Stimulated activated memory B cell treated with anti-CD40 and anti-IgM and Interleukin-4, amounts not matched to agents 10 μg/mL and 1 μg/mL and 100 μg/mL, for 72 hours (primary cell): Measurements from ENCODE around the gene TBC1D16.
"Not testable (repeated sequence)": the region's sequence is repeated elsewhere in the genome, so short reads cannot be mapped to it uniquely, and the experiment has no call there.

Source experiments
- ATAC-seq: fragments of 150-1000 bp; cut with Tn5 transposase; 2 replicates; pipeline ENCODE4 v1.10.0; 2021
- H3K27ac Mint-ChIP-seq: one replicate; pipeline ENCODE4 v1.8.0; 2022; ENCODE audit warnings: mild to moderate bottlenecking, mixed read lengths
- H3K27me3 Mint-ChIP-seq: one replicate; pipeline ENCODE4 v1.8.0; 2022; ENCODE audit warnings: mixed read lengths
- H3K36me3 Mint-ChIP-seq: one replicate; pipeline ENCODE4 v1.8.0; 2022; ENCODE audit warnings: mixed read lengths
- H3K4me1 Mint-ChIP-seq: one replicate; pipeline ENCODE4 v1.8.0; 2022; ENCODE audit warnings: mixed read lengths
- H3K4me3 Mint-ChIP-seq: one replicate; pipeline ENCODE4 v1.8.0; 2022; ENCODE audit warnings: mild to moderate bottlenecking, moderate library complexity, mixed read lengths
- H3K9me3 Mint-ChIP-seq: one replicate; pipeline ENCODE4 v1.8.0; 2022; ENCODE audit warnings: mixed read lengths

TBC1D16 gene

DNA sequence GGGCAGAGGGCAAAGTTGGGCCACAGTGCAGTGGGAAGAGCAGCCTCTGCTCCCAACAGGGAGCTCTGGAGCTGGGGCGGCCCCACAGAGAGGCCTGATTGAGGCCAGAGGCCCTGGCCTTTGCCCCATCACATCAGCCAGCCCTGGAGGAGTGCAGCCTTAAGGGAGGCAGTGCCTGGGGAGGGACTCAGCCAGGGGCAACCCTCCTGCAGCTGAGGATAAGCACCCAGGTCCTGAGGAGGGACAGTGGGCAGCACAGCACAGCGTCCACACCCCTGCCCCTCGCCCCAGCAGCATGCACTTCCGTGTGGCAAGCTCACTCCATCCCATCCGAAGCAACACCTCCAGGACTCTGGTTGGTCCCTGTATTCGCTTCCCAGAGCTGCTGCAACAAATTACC, 134.5 kb downstream of the TBC1D16 start:
- Mint-ChIP-seq H3K36me3 (no peaks in the 10 kb centered on the region), H3K27ac (no peak overlapping the region), H3K4me1 (peaks cover 4% of the 10 kb centered on the region), H3K27me3 (peaks cover 43% of the 10 kb centered on the region), H3K4me3 (no peak overlapping the region), H3K9me3 (peaks cover 7% of the 10 kb centered on the region)
- no peak for ATAC-seq

GRCh38 chr17:79899584-79899983, 136.1 kb downstream of the TBC1D16 start:
- Mint-ChIP-seq H3K27me3 (peaks cover 32% of the 10 kb centered on the region), H3K27ac (no peak overlapping the region), H3K36me3 (no peaks in the 10 kb centered on the region), H3K9me3 (peaks cover 7% of the 10 kb centered on the region), H3K4me3 (no peak overlapping the region), H3K4me1 (peaks cover 4% of the 10 kb centered on the region)
- no peak for ATAC-seq

GRCh38 chr17:79897243-79898063, 138.2 kb downstream of the TBC1D16 start:
- Mint-ChIP-seq H3K4me3 (no peak overlapping the region), H3K27ac (no peak overlapping the region), H3K36me3 (no peaks in the 10 kb centered on the region), H3K9me3 (peaks cover 7% of the 10 kb centered on the region), H3K4me1 (no peaks in the 10 kb centered on the region), H3K27me3 (peaks cover 21% of the 10 kb centered on the region)
- no peak for ATAC-seq

DNA sequence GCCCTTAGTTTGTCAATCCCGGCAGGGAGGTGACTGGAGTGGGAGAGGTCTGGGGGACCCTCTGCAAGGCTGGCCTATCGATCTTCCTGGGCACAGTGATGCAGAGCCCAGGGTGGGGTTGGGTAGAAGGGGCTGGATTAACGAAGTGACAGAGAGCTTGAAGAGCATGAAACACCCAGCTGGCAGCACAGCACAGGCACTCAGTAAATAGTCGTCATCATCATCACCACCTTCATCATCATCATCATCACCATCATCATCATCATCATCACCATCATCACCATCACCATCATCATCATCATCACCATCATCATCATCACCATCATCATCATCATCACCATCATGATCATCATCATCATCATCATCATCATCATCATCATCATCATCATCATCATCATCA, 142.2 kb downstream of the TBC1D16 start:
- H3K9me3 Mint-ChIP-seq, H3K4me1 Mint-ChIP-seq, ATAC-seq, H3K27ac Mint-ChIP-seq, H3K36me3 Mint-ChIP-seq, H3K4me3 Mint-ChIP-seq: not testable (repeated sequence)
- H3K27me3 Mint-ChIP-seq: peaks cover 30% of the 10 kb centered on the region

DNA sequence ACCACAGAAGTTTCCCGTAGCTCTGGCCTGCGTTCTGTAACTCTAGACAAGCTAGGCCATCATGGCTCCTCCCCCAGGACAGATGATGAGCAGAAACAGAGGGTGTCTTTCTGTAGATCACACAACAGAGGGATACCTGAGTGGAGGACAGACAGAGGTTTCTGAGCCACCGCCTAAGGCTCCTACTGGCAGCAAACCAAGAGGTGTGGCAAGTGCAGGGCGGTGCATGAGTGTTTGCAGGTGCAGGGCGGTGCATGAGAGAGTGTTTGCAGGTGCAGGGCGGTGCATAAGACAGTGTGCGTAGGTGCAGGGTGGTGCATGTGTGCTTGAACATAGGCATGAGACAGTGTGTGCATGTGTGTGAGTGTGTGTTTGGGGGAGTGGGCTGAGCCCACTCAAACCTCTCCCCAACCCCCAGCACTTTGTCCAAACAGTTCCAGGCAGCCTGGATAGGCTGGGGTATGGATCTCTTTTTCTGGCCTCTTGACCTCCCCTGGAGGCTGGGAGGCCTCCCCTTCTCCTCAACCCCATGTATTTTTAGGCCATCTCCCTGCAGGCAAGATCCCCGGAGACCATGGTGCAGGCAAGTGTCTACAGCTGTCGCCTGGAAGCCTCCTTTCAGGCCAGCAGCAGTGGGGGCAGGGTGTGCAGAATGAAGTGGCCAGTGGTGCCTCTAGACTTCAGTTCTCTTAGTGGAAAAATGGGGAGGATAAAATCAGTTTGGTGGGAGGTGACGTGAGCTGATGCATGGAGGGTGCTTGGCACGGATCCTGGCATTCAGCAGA, 143.0 kb downstream of the TBC1D16 start:
- H3K4me1 Mint-ChIP-seq: no peaks in the 10 kb centered on the region
- H3K27me3 Mint-ChIP-seq: peaks cover 33% of the 10 kb centered on the region
- H3K4me3 Mint-ChIP-seq: no peak overlapping the region
- H3K36me3 Mint-ChIP-seq: no peaks in the 10 kb centered on the region
- H3K27ac Mint-ChIP-seq: no peak overlapping the region
- no peak for ATAC-seq
- H3K9me3 Mint-ChIP-seq: no peaks in the 10 kb centered on the region

DNA sequence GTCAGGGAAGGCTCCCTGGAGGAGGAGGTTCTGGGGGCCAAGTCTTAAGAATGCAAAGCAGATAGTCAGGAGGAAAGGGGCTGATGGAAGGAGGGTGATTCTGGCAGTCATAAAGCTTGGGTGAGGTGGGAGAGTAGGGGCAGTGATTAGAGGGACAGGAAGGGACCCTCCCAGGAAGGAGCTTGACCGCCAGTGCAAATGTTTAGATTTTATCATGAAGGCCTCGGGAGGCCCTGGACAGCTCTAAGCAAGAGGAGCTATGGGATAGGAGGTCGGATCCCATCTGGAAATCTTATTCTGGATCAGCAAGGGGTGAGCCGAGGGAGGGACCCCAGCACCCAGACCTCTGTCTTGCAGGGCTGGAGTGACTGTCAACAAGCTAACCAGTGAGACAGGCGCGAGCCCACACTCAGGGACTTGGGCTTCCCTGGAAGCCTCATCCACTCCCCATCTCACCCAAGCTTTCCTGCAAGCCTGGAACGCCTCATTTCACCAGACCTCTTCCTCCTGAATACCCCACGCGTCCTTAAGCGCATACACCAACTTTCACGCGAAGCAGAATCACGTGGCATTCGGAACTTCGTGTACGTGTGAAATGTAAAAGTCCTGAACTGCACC, 144.4 kb downstream of the TBC1D16 start:
- no peak overlapping the region for H3K27ac Mint-ChIP-seq

DNA sequence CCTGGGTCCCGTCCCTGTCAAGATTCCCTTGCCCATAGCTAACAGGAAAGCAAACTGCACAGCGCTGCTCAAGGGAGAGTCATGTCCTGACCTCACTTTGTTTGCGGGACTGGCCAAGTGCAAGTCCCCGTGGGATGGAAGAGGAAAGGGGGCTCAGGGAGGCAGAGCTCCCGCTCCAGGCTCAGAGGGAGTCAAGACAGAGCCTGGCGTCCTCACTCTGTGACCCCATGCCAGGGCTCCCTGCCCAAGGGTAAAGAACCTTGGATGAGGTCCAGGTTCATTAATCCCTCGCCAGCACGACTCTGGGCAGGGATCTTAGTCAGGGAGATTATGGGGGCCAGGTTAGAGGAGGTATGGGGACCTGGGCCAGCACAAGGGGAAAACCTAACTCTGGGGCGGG, 145.0 kb downstream of the TBC1D16 start:
- no peak for ATAC-seq

More for the DNA sequence above, 144.4 kb downstream of the TBC1D16 start:
- Mint-ChIP-seq H3K4me1 (no peaks in the 10 kb centered on the region), H3K4me3 (no peak overlapping the region), H3K36me3 (no peaks in the 10 kb centered on the region), H3K9me3 (no peaks in the 10 kb centered on the region), H3K27me3 (peaks cover 48% of the 10 kb centered on the region)
- no peak for ATAC-seq

DNA sequence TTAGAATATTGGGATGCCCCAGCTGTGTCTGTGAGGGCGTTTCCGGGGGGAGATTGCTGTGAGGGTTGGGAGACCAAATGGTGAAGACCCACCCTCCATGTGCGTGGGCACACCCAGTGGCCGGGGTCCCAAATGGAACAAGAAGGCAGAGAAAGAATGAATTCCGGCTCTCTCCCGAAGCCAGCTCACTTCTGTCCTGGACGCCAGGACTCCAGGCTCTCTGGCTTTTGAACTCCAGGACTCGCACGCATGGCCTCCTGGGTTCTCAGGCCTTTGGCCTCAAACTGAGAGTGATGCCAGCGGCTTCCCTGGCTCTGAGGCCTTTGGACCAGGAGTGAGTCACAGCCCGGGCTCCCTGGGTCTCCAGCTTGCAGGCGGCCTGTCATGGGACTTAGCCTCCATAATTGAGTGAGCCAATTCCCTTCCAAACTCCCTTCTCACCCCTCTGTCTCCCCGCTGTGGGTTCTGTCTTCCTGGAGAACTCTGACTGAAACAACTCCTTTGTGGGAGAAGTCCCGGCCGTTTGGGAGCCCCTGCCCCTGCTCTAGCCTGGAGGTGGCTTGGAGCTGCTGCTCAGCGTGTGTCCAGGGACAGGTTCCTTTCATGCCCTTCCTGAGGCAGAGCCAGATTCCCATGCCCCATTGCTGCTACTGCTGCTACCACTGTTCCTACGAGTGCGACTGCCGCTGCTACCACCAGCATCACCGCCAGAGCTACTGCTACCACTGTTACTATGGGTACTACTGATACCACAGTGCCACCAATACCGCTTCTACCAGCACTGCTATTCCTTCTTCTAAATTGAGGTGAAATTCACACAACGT, 146.6 kb downstream of the TBC1D16 start:
- no peak overlapping the region for H3K4me3 Mint-ChIP-seq
- no peaks in the 10 kb centered on the region for H3K4me1 Mint-ChIP-seq

More for the DNA sequence above, 145.0 kb downstream of the TBC1D16 start:
- Mint-ChIP-seq H3K4me1 (no peaks in the 10 kb centered on the region), H3K36me3 (no peaks in the 10 kb centered on the region), H3K4me3 (no peak overlapping the region), H3K9me3 (no peaks in the 10 kb centered on the region), H3K27ac (no peak overlapping the region), H3K27me3 (peaks cover 51% of the 10 kb centered on the region)

DNA sequence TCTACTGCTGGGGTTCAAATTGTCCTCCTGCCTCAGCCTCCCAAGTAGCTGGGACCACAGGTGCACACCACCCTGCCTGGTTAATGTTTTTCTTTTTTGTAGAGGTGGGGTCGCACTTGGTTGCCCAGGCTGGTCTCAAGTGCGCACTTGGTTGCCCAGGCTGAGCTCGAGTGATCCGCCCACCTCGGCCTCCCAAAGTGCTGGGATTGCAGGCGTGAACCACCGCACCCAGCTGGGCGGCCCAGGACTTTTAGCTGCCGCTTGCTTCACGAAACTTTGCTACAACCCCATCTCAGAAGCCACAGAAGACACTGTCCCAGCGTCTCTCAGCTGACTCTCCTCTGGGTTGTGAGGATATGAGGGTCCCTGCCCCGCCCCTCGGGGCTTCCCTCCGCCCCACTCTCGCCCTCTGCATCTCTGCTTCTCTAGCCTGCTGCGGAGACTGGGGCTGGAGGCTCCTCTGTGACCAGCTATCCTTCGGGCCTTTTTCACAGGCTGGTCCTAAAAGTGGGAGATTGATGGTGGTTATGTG, 147.6 kb downstream of the TBC1D16 start:
- Mint-ChIP-seq H3K27ac (no peak overlapping the region), H3K4me1 (no peaks in the 10 kb centered on the region), H3K9me3 (no peaks in the 10 kb centered on the region), H3K27me3 (peaks cover 64% of the 10 kb centered on the region), H3K36me3 (no peaks in the 10 kb centered on the region), H3K4me3 (no peak overlapping the region)
- ATAC-seq: no peak

More for the DNA sequence above, 146.6 kb downstream of the TBC1D16 start:
- ATAC-seq: no peak
- Mint-ChIP-seq H3K27me3 (peaks cover 54% of the 10 kb centered on the region), H3K9me3 (no peaks in the 10 kb centered on the region), H3K27ac (no peak overlapping the region), H3K36me3 (no peaks in the 10 kb centered on the region)

DNA sequence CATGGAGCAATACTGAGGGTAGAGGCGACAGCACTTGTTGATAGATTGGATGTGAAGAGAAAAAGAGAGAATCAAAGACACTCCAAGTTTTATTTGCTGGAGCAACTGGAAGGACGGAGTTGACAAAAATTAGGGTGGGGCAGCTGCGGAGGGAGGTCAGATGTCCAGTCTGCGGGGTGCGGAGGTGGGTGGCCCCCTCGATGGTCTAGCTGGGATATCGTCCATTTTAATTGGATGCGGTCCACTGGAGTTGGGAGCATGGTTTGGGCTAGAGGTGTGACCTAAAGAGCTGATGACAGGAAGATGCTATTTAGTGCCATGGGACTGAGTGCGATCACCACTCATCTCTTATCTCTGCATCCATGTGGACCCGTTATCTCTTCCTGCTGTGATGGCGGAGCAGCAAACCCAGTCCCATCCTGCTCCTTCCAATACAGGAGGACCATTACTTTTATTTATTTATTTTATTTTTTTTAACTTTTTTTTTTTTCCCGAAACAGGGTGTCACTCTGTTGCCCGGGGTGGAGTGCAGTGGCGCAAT, 148.2 kb downstream of the TBC1D16 start:
- H3K27me3 Mint-ChIP-seq: peaks cover 69% of the 10 kb centered on the region

GRCh38 chr17:79883202-79883601, 152.5 kb downstream of the TBC1D16 start:
- Mint-ChIP-seq H3K36me3 (no peaks in the 10 kb centered on the region), H3K4me3 (no peak overlapping the region), H3K27me3 (peaks cover 72% of the 10 kb centered on the region), H3K4me1 (no peaks in the 10 kb centered on the region), H3K27ac (no peak overlapping the region), H3K9me3 (no peaks in the 10 kb centered on the region)
- ATAC-seq: no peak

More for the DNA sequence above, 148.2 kb downstream of the TBC1D16 start:
- ATAC-seq: no peak
- Mint-ChIP-seq H3K27ac (no peak overlapping the region), H3K36me3 (no peaks in the 10 kb centered on the region), H3K9me3 (no peaks in the 10 kb centered on the region), H3K4me1 (no peaks in the 10 kb centered on the region), H3K4me3 (no peak overlapping the region)
